Left lung (tissue), 10 donors: ENCODE data around the gene MCTP2. TPM values are rescaled to one million over a fixed set of nuclear protein-coding genes. Genes with fewer than 3 reads are reported as not detected.

Experiments used
- ATAC-seq: fragments of 200-7000 bp; cut with Tn5 transposase; one replicate; pipeline ENCODE4 v1.9.1; 2020; ENCODE audit warnings: moderate library complexity
- DNase-seq, 4 donors: peaks; one replicate each; pipeline ENCODE4 v3.0.0-alpha.2; 2013 to 2020
- H3K27ac ChIP-seq, 2 donors: fragments of 200-600 bp; sonication (generic) in 1 of 2; one replicate each; pipeline versions ENCODE4 v1.5.0 to v1.8.0; 2020 to 2021
- H3K27me3 ChIP-seq, 2 donors: fragments of 200-600 bp; sonication (generic) in 1 of 2; one replicate each; pipeline versions ENCODE4 v1.5.0 to v1.8.0; 2020 to 2021
- H3K36me3 ChIP-seq, 2 donors: fragments of 200-600 bp; sonication (generic) in 1 of 2; one replicate each; pipeline versions ENCODE4 v1.5.0 to v1.8.0; 2020 to 2021
- H3K4me1 ChIP-seq, 2 donors: fragments of 200-600 bp; one replicate each; pipeline ENCODE4 v1.8.0; 2021
- H3K4me3 ChIP-seq, 2 donors: fragments of 200-600 bp; sonication (generic) in 1 of 2; one replicate each; pipeline versions ENCODE4 v1.5.0 to v1.8.0; 2020 to 2021; ENCODE audit warnings: mild to moderate bottlenecking in 1 of 2
- H3K9me3 ChIP-seq, 2 donors: fragments of 200-600 bp; sonication (generic) in 1 of 2; one replicate each; pipeline versions ENCODE4 v1.5.0 to v1.8.0; 2020 to 2021
- CTCF ChIP-seq, 2 donors: fragments of 200-600 bp; sonication (generic) in 1 of 2; IDR thresholded peaks; one replicate each; pipeline versions ENCODE4 v1.5.0 to v1.8.0; 2021; ENCODE audit warnings: antibody characterized with exemption in 2 of 2
- intact Hi-C, 2 donors: fragments of 100-400 bp; cut with DNase I; formaldehyde crosslinking; loops; one replicate each; pipeline versions ENCODE4 v1.11.2 to v1.14.2; 2022
- polyA plus RNA-seq, 6 donors: library from polyadenylated mRNA; unstranded; fragments of 120-200 nt; gene quantifications; one replicate each; pipeline ENCODE4 v1.2.1, GENCODE V29; 2013; ENCODE audit not compliant: insufficient read length in 6 of 6
- total RNA-seq, 2 donors: library from RNA; stranded (reverse); fragmentation: NEBNext Ultra II Directional; extraction: Animal tissue kit (Norgen Biotek cat#: 25700); gene quantifications; one replicate each; pipeline ENCODE4 v1.2.1, GENCODE V29; 2021
- donor health status: DM: no; HTN: yes; CAD: no.
- donor health status: DM: no; HTN: no; CAD: no.

MCTP2 gene
- total and polyA plus RNA-seq, 8 donors: 25.9 to 38.8 (median 35.0) TPM

GRCh38 chr15:94380798-94381197, 149.4 kb downstream of the MCTP2 start:
- no peak for TF ChIP-seq CTCF (IDR thresholded peaks at IDR 0.05)
- Histone ChIP-seq H3K27ac (no peak overlapping the region), H3K9me3 (no peaks in the 10 kb centered on the region), H3K4me1 (no peaks in the 10 kb centered on the region), H3K27me3 (no peaks in the 10 kb centered on the region), H3K4me3 (no peak overlapping the region), H3K36me3 (peaks cover 0 to 52% of the 10 kb centered on the region in 2 donors)
- intact Hi-C loops: no loop called here
- DNase-seq (no peak), ATAC-seq (no peak)

- H3K27me3 ChIP-seq: no peaks in the 10 kb centered on the region
- H3K9me3 ChIP-seq: no peaks in the 10 kb centered on the region
- intact Hi-C loops: no loop called here
- H3K27ac ChIP-seq: no peak overlapping the region
- TF ChIP-seq CTCF (IDR thresholded peaks at IDR 0.05): no peak
- H3K4me3 ChIP-seq: no peak overlapping the region
- DNase-seq (no peak), ATAC-seq (no peak)
- peaks cover 0 to 55% of the 10 kb centered on the region in 2 donors for H3K36me3 ChIP-seq
- no peaks in the 10 kb centered on the region for H3K4me1 ChIP-seq
Observed at GRCh38 chr15:94381384-94381783, 150.0 kb downstream of the MCTP2 start.

GRCh38 chr15:94383041-94383440, 151.7 kb downstream of the MCTP2 start:
- Histone ChIP-seq H3K4me1 (peaks cover 10 to 13% of the 10 kb centered on the region in 2 donors), H3K9me3 (no peaks in the 10 kb centered on the region), H3K27ac (no peak overlapping the region), H3K27me3 (no peaks in the 10 kb centered on the region), H3K36me3 (peaks cover 0 to 51% of the 10 kb centered on the region in 2 donors), H3K4me3 (no peak overlapping the region)
- ATAC-seq (no peak), DNase-seq (no peak)
- no peak for TF ChIP-seq CTCF (IDR thresholded peaks at IDR 0.05)
- intact Hi-C loops: no loop called here

GRCh38 chr15:94383706-94384105, 152.3 kb downstream of the MCTP2 start:
- H3K27ac ChIP-seq: no peak overlapping the region
- H3K9me3 ChIP-seq: no peaks in the 10 kb centered on the region
- H3K4me1 ChIP-seq: peaks cover 13 to 18% of the 10 kb centered on the region in 2 donors
- no peak for DNase-seq
- ATAC-seq: no peak
- no peak overlapping the region for H3K4me3 ChIP-seq
- TF ChIP-seq CTCF (IDR thresholded peaks at IDR 0.05): no peak
- intact Hi-C loops: no loop called here
- H3K36me3 ChIP-seq: peaks cover 0 to 51% of the 10 kb centered on the region in 2 donors
- H3K27me3 ChIP-seq: no peaks in the 10 kb centered on the region

- ATAC-seq: no peak
- H3K9me3 ChIP-seq: no peaks in the 10 kb centered on the region
Observed at GRCh38 chr15:94385441-94385840, 154.1 kb downstream of the MCTP2 start.

More at GRCh38 chr15:94385441-94385840, 154.1 kb downstream of the MCTP2 start:
- no peaks in the 10 kb centered on the region for H3K27me3 ChIP-seq
- no peak overlapping the region for H3K27ac ChIP-seq
- H3K36me3 ChIP-seq: peaks cover 0 to 43% of the 10 kb centered on the region in 2 donors
- intact Hi-C loops: no loop called here
- TF ChIP-seq CTCF (IDR thresholded peaks at IDR 0.05): no peak
- peaks cover 13 to 18% of the 10 kb centered on the region in 2 donors for H3K4me1 ChIP-seq
- H3K4me3 ChIP-seq: no peak overlapping the region
- no peak for DNase-seq
